Measurements from ENCODE around the gene CLCN4.

The CLCN4 gene

GRCh38 chrX:10168226-10168625 is 11.5 kb downstream of the CLCN4 start:
- no peak for DNase-seq

- no peak for DNase-seq
These were observed 12.4 kb downstream of the CLCN4 start for GRCh38 chrX:10169175-10169574.

- no peak for DNase-seq
These were observed 14.5 kb downstream of the CLCN4 start for GRCh38 chrX:10171249-10171648.

GRCh38 chrX:10172877-10173276 is 16.1 kb downstream of the CLCN4 start:
- DNase-seq, result peak; percentile 4

GRCh38 chrX:10173331-10173900 is 16.6 kb downstream of the CLCN4 start:
- DNase-seq, result peak; percentile 56

GRCh38 chrX:10174051-10174450 is 17.3 kb downstream of the CLCN4 start:
- no peak for DNase-seq

- no peak for DNase-seq
These were observed 18.0 kb downstream of the CLCN4 start for GRCh38 chrX:10174810-10175209.

- DNase-seq, result no peak
These were observed 18.6 kb downstream of the CLCN4 start for GRCh38 chrX:10175319-10175871.

- no peak for DNase-seq
These were observed 19.6 kb downstream of the CLCN4 start for GRCh38 chrX:10176121-10177003.

- no peak for DNase-seq
These were observed 20.2 kb downstream of the CLCN4 start for GRCh38 chrX:10177004-10177396.

- no peak for DNase-seq
These were observed 20.8 kb downstream of the CLCN4 start for GRCh38 chrX:10177601-10178000.

- DNase-seq, result no peak
These were observed 22.2 kb downstream of the CLCN4 start for GRCh38 chrX:10178866-10179463.

GRCh38 chrX:10183760-10184159 is 27.0 kb downstream of the CLCN4 start:
- no peak for DNase-seq

- no peak for DNase-seq
These were observed 27.6 kb downstream of the CLCN4 start for GRCh38 chrX:10184411-10184810.

- no peak for DNase-seq
These were observed 29.6 kb downstream of the CLCN4 start for GRCh38 chrX:10186355-10186754.

- DNase-seq, result no peak
These were observed 30.6 kb downstream of the CLCN4 start for GRCh38 chrX:10187421-10187820.

- DNase-seq, result peak; percentile 0
These were observed 32.8 kb downstream of the CLCN4 start for GRCh38 chrX:10189317-10190268.

GRCh38 chrX:10190367-10190766 is 33.6 kb downstream of the CLCN4 start:
- peak; percentile 9 for DNase-seq

- no peak for DNase-seq
These were observed 36.8 kb downstream of the CLCN4 start for GRCh38 chrX:10193587-10193986.

GRCh38 chrX:10195425-10195824 is 38.6 kb downstream of the CLCN4 start:
- no peak for DNase-seq

- no peak for DNase-seq
These were observed 39.2 kb downstream of the CLCN4 start for GRCh38 chrX:10195947-10196346.
